ENCODE results near the gene SHOC1. TPM values are rescaled to one million over a fixed set of nuclear protein-coding genes. Genes with fewer than 3 reads are reported as not detected.

The SHOC1 gene
- total RNA-seq, 4 donors from 2014 or later, result 0.28 to 1.0 TPM; not detected in 2

- H3K4me3 ChIP-seq, result no peak overlapping the region
- H3K27ac ChIP-seq, result no peak overlapping the region
- no peaks in the 10 kb centered on the region for H3K9me3 ChIP-seq
- TF ChIP-seq CTCF (IDR thresholded peaks at IDR 0.05) (no peak), POLR2A (IDR thresholded peaks at IDR 0.05) (no peak)
- peak; percentile 32 to 34 for DNase-seq
- H3K4me1 ChIP-seq, result no peaks in the 10 kb centered on the region
- intact Hi-C loops (cut with DNase I; ENCODE audit: low total_unique reads), result no loop called here
- no peaks in the 10 kb centered on the region for H3K36me3 ChIP-seq
- H3K27me3 ChIP-seq, result no peaks in the 10 kb centered on the region
These were observed 44.6 kb upstream of the SHOC1 start for GRCh38 chr9:111839387-111839786.

- TF ChIP-seq POLR2A (IDR thresholded peaks at IDR 0.05) (no peak), CTCF (IDR thresholded peaks at IDR 0.05) (no peak)
- H3K27ac ChIP-seq, result no peak overlapping the region
- no peaks in the 10 kb centered on the region for H3K27me3 ChIP-seq
- intact Hi-C loops (cut with DNase I; ENCODE audit: low total_unique reads), result no loop called here
- no peaks in the 10 kb centered on the region for H3K9me3 ChIP-seq
- H3K4me1 ChIP-seq, result no peaks in the 10 kb centered on the region
- DNase-seq, result no peak
- H3K36me3 ChIP-seq, result no peaks in the 10 kb centered on the region
- H3K4me3 ChIP-seq, result no peak overlapping the region
These were observed 43.7 kb upstream of the SHOC1 start for GRCh38 chr9:111838439-111838838.

DNA sequence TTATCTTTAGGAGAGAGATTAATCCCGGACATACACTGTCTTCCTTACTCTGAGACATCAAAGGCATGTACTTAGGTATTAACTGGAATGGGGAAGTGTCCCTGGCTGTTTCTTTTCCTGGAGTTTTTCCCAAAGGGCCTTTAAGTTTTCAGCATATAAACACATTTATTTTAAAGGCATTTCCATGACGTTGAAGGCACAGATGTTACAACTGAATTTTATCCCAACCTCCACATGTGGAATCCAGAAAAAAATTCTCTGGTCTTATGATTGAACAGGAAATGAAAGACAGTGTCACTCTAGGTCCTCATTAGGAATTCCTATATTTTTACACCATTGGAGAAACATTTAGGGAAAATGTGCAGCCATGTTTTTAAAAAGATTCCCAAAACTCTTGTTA lies 41.6 kb upstream of the SHOC1 start:
- Histone ChIP-seq H3K27ac (no peak overlapping the region), H3K27me3 (no peaks in the 10 kb centered on the region), H3K36me3 (no peaks in the 10 kb centered on the region), H3K4me1 (no peaks in the 10 kb centered on the region), H3K9me3 (no peaks in the 10 kb centered on the region), H3K4me3 (no peak overlapping the region)
- DNase-seq, result no peak
- intact Hi-C loops (cut with DNase I; ENCODE audit: low total_unique reads), result no loop called here
- TF ChIP-seq CTCF (IDR thresholded peaks at IDR 0.05) (no peak), POLR2A (IDR thresholded peaks at IDR 0.05) (no peak)

DNA sequence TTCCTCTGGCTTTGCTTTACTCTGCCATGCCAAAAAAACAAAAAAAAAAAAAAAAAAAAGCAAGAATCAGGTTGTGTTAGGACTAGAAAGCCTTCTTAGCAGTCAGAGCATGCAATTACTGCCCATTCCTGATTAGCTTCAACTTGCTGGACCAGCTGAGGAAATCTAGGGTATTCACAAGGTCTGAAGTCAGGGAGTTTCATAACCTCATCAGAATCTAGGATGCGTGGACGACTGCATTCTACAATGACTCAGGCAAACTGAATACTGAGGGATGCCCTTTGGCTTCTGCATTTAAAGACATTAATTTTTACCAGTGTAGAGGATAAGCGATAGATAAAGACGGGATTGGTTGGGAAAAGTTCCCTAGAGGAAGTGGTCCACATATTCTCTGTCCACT lies 39.2 kb upstream of the SHOC1 start:
- no peak for DNase-seq
- H3K4me3 ChIP-seq, result no peak overlapping the region
- intact Hi-C loops (cut with DNase I; ENCODE audit: low total_unique reads), result no loop called here
- no peaks in the 10 kb centered on the region for H3K9me3 ChIP-seq
- no peaks in the 10 kb centered on the region for H3K27me3 ChIP-seq
- TF ChIP-seq CTCF (IDR thresholded peaks at IDR 0.05), result no peak
- no peak for TF ChIP-seq POLR2A (IDR thresholded peaks at IDR 0.05)
- no peaks in the 10 kb centered on the region for H3K36me3 ChIP-seq
- H3K27ac ChIP-seq, result no peak overlapping the region
- no peaks in the 10 kb centered on the region for H3K4me1 ChIP-seq

DNA sequence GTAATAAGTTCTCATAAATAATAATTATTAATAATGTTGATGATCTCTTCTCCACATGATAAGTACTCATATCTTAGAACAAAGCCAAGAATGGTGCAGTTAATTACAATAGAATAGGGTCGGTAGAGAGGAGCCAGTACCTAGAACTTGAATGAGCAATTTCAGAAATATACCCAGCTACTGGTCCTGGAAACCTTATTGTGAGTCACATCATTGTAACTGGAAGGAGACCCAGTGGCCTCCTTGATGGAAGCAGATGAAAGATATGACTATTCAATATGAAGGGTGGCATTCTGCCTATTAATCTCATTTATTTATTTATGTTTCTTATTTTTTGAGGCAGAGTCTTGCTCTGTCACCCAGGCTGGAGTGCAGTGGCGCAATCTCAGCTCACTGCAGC lies 37.7 kb upstream of the SHOC1 start:
- Histone ChIP-seq H3K27ac (no peak overlapping the region), H3K27me3 (no peaks in the 10 kb centered on the region), H3K4me3 (no peak overlapping the region), H3K36me3 (no peaks in the 10 kb centered on the region), H3K9me3 (no peaks in the 10 kb centered on the region), H3K4me1 (no peaks in the 10 kb centered on the region)
- no peak for TF ChIP-seq POLR2A (IDR thresholded peaks at IDR 0.05)
- TF ChIP-seq CTCF (IDR thresholded peaks at IDR 0.05), result no peak
- intact Hi-C loops (cut with DNase I; ENCODE audit: low total_unique reads), result no loop called here
- DNase-seq, result no peak
